A549 (cell line): ENCODE measurements around the gene STARD9.

Source experiments
- EP300 ChIP-seq, 2 experiments: fragments of >200 bp; sonication (Bioruptor Twin); formaldehyde crosslinking; IDR thresholded peaks; 2 replicates in 1 of 2; 3 replicates in 1 of 2; pipeline ENCODE4 v1.6.1; 2016 to 2017
- SMC3 ChIP-seq: fragments of >200 bp; sonication (Bioruptor Twin); formaldehyde crosslinking; IDR thresholded peaks from 3 replicates; pipeline ENCODE4 v1.6.1; 2018; ENCODE audit warnings: inconsistent platforms
- TF ChIP-seq, protein P1 (sequence below): fragments of >200 bp; sonication (Bioruptor Twin); formaldehyde crosslinking; IDR thresholded peaks from 3 replicates; pipeline ENCODE4 v1.5.1; 2016

DNA sequence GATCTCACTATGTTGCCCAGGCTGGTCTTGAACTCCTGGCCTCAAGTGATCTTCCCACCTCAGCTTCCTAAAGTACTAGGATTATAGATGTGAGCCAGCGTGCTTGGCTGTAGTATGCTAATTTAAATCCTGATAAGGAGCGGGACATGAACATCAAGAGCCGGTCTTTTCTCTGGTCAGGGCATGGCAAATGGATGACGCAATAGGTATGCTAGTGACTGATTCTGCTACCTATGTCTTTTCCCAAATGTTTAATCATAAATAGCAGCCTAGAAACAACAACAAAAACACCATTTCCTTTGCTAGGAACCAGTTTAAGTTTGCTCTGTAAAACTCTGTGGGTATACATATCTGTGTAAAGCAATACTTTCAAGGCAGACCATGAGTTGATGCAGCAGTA is 64.7 kb downstream of the STARD9 start:
- TF ChIP-seq SMC3, result no peak
- TF ChIP-seq, protein P1, sequence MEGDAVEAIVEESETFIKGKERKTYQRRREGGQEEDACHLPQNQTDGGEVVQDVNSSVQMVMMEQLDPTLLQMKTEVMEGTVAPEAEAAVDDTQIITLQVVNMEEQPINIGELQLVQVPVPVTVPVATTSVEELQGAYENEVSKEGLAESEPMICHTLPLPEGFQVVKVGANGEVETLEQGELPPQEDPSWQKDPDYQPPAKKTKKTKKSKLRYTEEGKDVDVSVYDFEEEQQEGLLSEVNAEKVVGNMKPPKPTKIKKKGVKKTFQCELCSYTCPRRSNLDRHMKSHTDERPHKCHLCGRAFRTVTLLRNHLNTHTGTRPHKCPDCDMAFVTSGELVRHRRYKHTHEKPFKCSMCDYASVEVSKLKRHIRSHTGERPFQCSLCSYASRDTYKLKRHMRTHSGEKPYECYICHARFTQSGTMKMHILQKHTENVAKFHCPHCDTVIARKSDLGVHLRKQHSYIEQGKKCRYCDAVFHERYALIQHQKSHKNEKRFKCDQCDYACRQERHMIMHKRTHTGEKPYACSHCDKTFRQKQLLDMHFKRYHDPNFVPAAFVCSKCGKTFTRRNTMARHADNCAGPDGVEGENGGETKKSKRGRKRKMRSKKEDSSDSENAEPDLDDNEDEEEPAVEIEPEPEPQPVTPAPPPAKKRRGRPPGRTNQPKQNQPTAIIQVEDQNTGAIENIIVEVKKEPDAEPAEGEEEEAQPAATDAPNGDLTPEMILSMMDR, result no peak
- no peak for TF ChIP-seq EP300 (IDR thresholded peaks at IDR 0.05)
